Measurements from ENCODE around the gene EXTL1. TPM values are rescaled to one million over a fixed set of nuclear protein-coding genes. Genes with fewer than 3 reads are reported as not detected.

Gene EXTL1
- total RNA-seq, 1 donor from 2014 or later, result 26.4 TPM

- no peaks in the 10 kb centered on the region for H3K79me2 ChIP-seq (ENCODE audit: insufficient read depth, low read length)
- H3K27me3 ChIP-seq (ENCODE audit: insufficient read depth, low read length), result peaks cover 24% of the 10 kb centered on the region
- no peak for TF ChIP-seq EZH2 (IDR thresholded peaks at IDR 0.05; ENCODE audit: insufficient read depth, low read length)
- H3K4me1 Mint-ChIP-seq (ENCODE audit: low read depth, unreplicated experiment), result no peaks in the 10 kb centered on the region
- no peaks in the 10 kb centered on the region for H3K9me3 ChIP-seq (ENCODE audit: insufficient read depth, low read depth, low read length)
- H3K9me3 Mint-ChIP-seq (ENCODE audit: unreplicated experiment), result no peaks in the 10 kb centered on the region
- FAIRE-seq (no peak), DNase-seq (ENCODE audit: low read depth) (no peak)
- H3K36me3 ChIP-seq (ENCODE audit: insufficient read depth, low read length), result no peaks in the 10 kb centered on the region
- no peak overlapping the region for H3K4me3 ChIP-seq (ENCODE audit: insufficient read depth, low read depth, low read length)
- H2AFZ ChIP-seq (ENCODE audit: low read depth, low read length), result no peak overlapping the region
- H3K4me1 ChIP-seq (ENCODE audit: insufficient read depth, low read length), result no peaks in the 10 kb centered on the region
- H3K4me2 ChIP-seq (ENCODE audit: low read length), result no peak overlapping the region
- no peak overlapping the region for H3K27ac Mint-ChIP-seq (ENCODE audit: unreplicated experiment)
- H3K27me3 Mint-ChIP-seq (ENCODE audit: low read depth, unreplicated experiment), result peaks cover 33% of the 10 kb centered on the region
- no peaks in the 10 kb centered on the region for H3K36me3 Mint-ChIP-seq (ENCODE audit: low read depth, unreplicated experiment)
- H3K4me3 Mint-ChIP-seq (ENCODE audit: unreplicated experiment), result no peak overlapping the region
- no peaks in the 10 kb centered on the region for H4K20me1 ChIP-seq (ENCODE audit: insufficient read depth, low read length)
- no peak overlapping the region for H3K27ac ChIP-seq (ENCODE audit: low read depth, low read length)
- H3K9ac ChIP-seq (ENCODE audit: low read length), result no peak overlapping the region
These were observed 60.4 kb downstream of the EXTL1 start for GRCh38 chr1:26082020-26082350.

- H2AFZ ChIP-seq (ENCODE audit: low read depth, low read length), result no peak overlapping the region
- H3K9me3 ChIP-seq (ENCODE audit: insufficient read depth, low read depth, low read length), result no peaks in the 10 kb centered on the region
- FAIRE-seq (no peak), DNase-seq (ENCODE audit: low read depth) (peak; percentile 22)
- Mint-ChIP-seq H3K27me3 (ENCODE audit: low read depth, unreplicated experiment) (peaks cover 31% of the 10 kb centered on the region), H3K4me1 (ENCODE audit: low read depth, unreplicated experiment) (no peaks in the 10 kb centered on the region), H3K36me3 (ENCODE audit: low read depth, unreplicated experiment) (no peaks in the 10 kb centered on the region), H3K4me3 (ENCODE audit: unreplicated experiment) (no peak overlapping the region), H3K27ac (ENCODE audit: unreplicated experiment) (no peak overlapping the region), H3K9me3 (ENCODE audit: unreplicated experiment) (no peaks in the 10 kb centered on the region)
- no peak overlapping the region for H3K4me2 ChIP-seq (ENCODE audit: low read length)
- no peaks in the 10 kb centered on the region for H3K36me3 ChIP-seq (ENCODE audit: insufficient read depth, low read length)
- no peaks in the 10 kb centered on the region for H4K20me1 ChIP-seq (ENCODE audit: insufficient read depth, low read length)
- H3K79me2 ChIP-seq (ENCODE audit: insufficient read depth, low read length), result no peaks in the 10 kb centered on the region
- H3K27me3 ChIP-seq (ENCODE audit: insufficient read depth, low read length), result peaks cover 24% of the 10 kb centered on the region
- no peak overlapping the region for H3K9ac ChIP-seq (ENCODE audit: low read length)
- H3K27ac ChIP-seq (ENCODE audit: low read depth, low read length), result no peak overlapping the region
- no peaks in the 10 kb centered on the region for H3K4me1 ChIP-seq (ENCODE audit: insufficient read depth, low read length)
- TF ChIP-seq CTCF (IDR thresholded peaks at IDR 0.05; ENCODE audit: insufficient read depth, low read depth, low read length) (no peak), EZH2 (IDR thresholded peaks at IDR 0.05; ENCODE audit: insufficient read depth, low read length) (no peak)
- H3K4me3 ChIP-seq (ENCODE audit: insufficient read depth, low read depth, low read length), result no peak overlapping the region
These were observed 61.6 kb downstream of the EXTL1 start for GRCh38 chr1:26083208-26083607.

GRCh38 chr1:26084091-26084561, 62.6 kb downstream of the EXTL1 start:
- H3K27ac Mint-ChIP-seq (ENCODE audit: unreplicated experiment), result no peak overlapping the region
- H3K4me1 Mint-ChIP-seq (ENCODE audit: low read depth, unreplicated experiment), result no peaks in the 10 kb centered on the region
- no peak overlapping the region for H3K27ac ChIP-seq (ENCODE audit: low read depth, low read length)
- no peak overlapping the region for H3K4me3 ChIP-seq (ENCODE audit: insufficient read depth, low read depth, low read length)
- H3K4me3 Mint-ChIP-seq (ENCODE audit: unreplicated experiment), result no peak overlapping the region
- H3K4me1 ChIP-seq (ENCODE audit: insufficient read depth, low read length), result no peaks in the 10 kb centered on the region
- TF ChIP-seq CTCF (IDR thresholded peaks at IDR 0.05; ENCODE audit: insufficient read depth, low read depth, low read length), result no peak
- DNase-seq (ENCODE audit: low read depth) (peak; percentile 35), FAIRE-seq (no peak)
- H3K9ac ChIP-seq (ENCODE audit: low read length), result no peak overlapping the region
- peaks cover 21% of the 10 kb centered on the region for H3K27me3 ChIP-seq (ENCODE audit: insufficient read depth, low read length)
- no peaks in the 10 kb centered on the region for H4K20me1 ChIP-seq (ENCODE audit: insufficient read depth, low read length)
- H3K9me3 ChIP-seq (ENCODE audit: insufficient read depth, low read depth, low read length), result no peaks in the 10 kb centered on the region
- H3K4me2 ChIP-seq (ENCODE audit: low read length), result no peak overlapping the region
- peaks cover 23% of the 10 kb centered on the region for H3K27me3 Mint-ChIP-seq (ENCODE audit: low read depth, unreplicated experiment)
- H3K79me2 ChIP-seq (ENCODE audit: insufficient read depth, low read length), result no peaks in the 10 kb centered on the region
- H2AFZ ChIP-seq (ENCODE audit: low read depth, low read length), result no peak overlapping the region
- H3K36me3 ChIP-seq (ENCODE audit: insufficient read depth, low read length), result no peaks in the 10 kb centered on the region
- no peaks in the 10 kb centered on the region for H3K36me3 Mint-ChIP-seq (ENCODE audit: low read depth, unreplicated experiment)
- H3K9me3 Mint-ChIP-seq (ENCODE audit: unreplicated experiment), result no peaks in the 10 kb centered on the region
